Astrocyte of the hippocampus (primary cell): ENCODE measurements around the gene SIPA1L3.

Experiments
- DNase-seq: peaks from one replicate; pipeline ENCODE4 v3.0.0; 2011; ENCODE audit warnings: low read depth, low spot score

SIPA1L3 gene

DNA sequence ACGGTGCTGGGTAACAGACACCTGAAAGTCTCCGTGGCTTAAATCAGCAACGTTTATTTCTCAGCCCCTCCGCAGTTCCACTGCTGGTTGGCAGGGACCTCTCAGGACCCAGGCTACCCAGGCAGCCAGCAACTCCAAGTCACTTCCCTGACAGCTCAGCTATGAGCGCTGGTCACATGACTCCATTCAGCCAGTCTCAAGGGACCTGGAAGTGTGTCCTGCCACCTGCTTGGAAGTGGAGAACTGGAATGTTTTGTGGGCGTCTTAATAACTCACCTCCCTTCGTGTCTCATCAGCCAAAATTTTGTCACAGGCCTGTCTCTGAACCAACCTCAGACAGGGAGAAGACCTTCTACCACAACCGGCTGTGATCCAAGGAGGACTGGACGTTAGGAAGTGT lies 244.2 kb downstream of the SIPA1L3 start:
- no peak for DNase-seq

DNA sequence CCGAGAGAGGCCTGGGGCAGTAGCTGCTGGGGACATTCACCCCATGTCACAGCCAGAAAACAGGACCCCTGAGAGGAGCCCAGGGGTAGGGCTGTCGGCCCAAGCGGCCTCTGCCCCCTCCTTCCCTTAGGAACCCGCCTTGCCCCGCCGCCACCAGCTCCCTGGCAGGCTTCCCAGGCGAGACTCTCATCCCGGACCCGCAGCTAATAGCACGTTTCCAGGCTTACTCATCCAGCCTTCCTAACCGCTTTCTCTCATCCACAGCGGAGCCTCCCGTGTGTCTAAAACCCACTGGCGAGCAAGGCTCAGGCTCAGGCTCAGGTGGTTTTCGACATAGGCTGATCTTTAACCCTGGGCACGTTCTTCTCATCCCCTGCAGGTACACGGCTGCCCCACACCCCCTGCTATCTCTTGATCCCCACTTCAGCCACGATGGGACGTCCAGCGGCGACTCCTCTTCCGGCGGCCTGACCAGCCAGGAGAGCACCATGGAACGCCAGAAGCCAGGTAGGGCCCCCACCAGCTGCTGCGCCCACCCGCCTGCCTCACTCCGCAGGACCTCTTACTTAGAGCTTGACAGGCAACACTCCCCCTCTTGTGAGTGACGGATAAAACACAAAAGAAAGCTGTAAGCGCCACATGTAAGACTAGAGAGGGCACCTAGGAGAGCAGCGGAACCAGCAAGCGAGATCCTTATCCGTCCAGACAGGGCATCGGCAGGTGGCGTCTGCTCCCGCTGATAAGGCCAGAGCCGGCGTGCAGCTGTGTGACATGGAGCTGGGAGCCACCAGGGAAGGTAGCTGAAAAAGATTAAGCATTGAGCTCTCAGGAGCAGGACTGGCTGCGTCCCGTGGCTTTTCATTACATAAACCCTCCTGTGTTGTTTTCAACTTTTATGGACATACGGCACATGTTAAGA lies 245.7 kb downstream of the SIPA1L3 start:
- peak; percentile 91 for DNase-seq

DNA sequence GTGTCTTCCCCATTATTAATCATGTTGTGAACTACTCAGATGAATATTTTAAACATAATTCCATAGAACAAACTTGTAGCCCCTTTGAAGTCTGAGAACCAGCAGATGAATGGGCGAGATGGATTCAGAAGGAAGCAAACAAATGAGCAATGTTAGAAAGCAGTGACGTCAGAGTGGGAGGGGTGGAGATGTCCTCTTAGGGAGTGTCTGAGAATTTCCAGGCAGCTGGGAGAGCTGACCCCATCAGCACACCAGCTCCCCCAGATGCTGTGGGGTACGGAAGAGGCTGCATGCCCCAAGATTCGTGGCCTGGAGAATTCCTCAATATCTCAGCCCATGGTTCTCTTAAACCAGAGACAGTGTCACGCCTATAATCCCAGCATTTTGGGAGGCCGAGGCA lies 248.4 kb downstream of the SIPA1L3 start:
- peak; percentile 28 for DNase-seq

DNA sequence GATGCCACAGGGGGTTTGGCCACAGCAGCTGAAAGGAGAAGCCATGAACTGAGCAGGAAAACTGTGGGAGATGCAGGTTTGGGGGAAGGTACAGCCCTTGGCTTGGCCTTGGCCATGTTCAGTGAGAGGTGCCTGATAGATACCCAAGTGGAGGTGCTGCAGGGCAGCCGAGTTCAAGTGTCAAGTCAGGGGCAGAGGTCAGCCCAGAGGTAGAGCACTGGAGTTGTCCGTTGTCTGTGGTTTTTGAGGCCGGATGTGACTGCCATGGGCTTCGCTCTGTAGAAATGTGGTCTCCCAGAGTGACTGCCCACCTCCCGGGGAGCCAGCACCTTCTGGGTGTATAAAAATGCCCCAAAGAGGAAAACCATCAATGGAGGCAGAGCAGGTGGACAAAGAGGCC lies 251.7 kb downstream of the SIPA1L3 start:
- DNase-seq: no peak

DNA sequence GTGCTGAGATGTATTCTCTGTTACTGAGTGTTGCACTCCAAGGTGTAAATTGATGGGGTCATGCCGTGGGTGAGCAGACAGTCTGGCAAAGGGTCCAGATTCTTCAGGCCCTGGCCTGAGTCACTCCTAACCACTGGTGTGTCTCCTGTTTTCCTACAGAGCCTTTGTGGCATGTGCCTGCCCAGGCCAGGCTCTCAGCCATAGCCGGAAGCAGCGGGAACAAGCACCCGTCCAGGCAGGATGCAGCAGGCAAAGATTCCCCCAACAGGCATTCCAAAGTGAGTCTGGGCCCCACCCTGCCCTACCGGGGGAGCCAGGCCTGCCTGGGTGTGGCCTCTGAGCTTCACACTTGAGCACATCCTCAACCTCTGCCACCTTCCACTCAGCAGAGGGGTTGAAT lies 255.1 kb downstream of the SIPA1L3 start:
- peak; percentile 70 for DNase-seq

DNA sequence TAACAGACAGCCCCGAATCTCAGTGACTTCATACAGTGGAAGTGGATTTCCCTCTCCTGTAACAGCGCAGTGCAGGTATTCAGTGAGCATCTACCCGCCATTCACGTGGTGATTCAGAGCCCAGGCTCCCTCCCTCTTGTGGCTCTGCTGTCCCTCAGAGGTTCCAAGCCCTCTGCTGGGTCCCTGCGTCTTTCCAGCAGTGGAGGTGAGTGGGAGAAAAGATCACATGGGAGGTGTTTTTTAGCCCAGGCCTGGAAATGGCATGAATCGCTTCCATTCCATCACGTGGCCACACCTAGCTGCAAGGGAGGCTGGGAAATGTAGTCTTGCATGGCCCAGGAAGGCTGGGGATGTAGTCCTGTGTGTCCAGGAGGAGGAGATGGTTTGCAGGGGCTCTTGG lies 255.6 kb downstream of the SIPA1L3 start:
- no peak for DNase-seq

DNA sequence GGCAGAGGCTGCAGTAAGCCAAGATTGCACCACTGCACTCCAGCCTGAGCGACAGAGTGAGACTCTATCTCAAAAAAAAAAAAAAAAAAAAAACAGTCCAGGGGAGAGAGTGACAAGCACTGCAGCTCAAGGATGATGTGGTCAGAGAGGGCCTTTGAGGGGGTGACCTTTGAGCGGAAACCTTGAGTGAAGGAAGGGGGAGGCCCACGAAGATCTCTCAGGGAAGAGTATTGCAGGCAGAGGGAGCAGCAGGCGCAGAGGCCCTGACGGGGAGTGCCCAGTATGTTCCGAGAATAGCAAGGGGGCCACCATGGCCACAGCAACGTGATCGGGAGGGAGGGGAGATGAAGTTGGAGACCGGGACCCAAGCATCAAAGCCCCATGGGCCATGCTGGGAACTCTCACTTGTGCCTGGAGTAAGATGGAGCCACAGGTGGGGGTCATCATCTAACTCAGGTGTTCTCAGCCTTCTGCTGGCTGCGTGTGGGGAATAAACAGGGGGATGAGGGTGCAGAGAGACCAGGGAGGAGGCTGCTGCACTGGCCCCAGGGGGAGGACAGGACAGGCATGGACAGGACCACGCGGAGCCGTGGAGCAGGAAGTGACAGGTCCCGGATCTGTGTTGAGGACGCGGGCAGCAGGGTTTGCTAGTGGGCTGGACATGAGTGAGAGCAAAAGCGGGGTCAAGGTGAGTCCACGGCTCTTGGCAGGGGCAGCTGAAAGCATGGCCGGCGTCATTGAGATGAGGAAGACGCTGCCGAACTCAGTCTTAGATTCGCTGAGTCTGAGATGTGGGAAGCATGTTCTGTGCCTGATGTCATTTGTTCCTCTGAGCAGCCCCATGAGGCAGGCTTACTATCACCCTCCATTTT lies 256.6 kb downstream of the SIPA1L3 start:
- no peak for DNase-seq

DNA sequence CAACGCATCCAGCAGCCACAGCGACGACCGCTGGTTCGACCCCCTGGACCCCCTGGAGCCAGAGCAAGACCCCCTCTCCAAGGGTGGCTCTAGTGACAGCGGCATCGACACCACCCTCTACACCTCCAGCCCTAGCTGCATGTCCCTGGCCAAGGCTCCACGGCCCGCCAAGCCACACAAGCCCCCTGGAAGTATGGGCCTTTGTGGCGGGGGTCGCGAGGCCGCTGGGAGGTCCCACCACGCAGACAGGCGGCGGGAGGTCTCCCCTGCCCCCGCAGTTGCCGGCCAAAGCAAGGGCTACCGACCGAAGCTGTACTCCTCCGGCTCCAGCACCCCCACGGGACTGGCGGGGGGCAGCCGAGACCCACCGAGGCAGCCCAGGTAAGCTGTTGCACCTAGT lies 257.5 kb downstream of the SIPA1L3 start:
- no peak for DNase-seq

DNA sequence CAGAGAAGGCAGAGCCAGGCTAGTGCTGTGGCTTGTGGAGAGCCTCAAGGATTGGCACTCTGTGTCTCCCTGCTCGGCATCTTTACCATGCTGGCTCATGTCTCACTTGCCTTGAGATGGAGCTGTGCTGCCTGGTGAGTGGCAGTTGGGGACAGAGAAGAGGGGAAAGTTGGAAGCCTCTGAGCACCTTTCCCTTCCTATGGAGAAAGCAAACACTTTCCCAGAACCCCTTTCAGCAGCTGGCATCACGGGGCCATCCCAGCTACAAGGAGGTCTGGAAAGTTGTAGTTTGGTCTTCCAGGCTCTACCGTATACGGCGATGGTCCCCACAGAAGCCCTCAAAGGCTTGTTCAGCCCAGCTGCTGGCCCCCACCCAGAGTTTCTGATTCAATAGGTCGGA lies 258.3 kb downstream of the SIPA1L3 start:
- DNase-seq: no peak

DNA sequence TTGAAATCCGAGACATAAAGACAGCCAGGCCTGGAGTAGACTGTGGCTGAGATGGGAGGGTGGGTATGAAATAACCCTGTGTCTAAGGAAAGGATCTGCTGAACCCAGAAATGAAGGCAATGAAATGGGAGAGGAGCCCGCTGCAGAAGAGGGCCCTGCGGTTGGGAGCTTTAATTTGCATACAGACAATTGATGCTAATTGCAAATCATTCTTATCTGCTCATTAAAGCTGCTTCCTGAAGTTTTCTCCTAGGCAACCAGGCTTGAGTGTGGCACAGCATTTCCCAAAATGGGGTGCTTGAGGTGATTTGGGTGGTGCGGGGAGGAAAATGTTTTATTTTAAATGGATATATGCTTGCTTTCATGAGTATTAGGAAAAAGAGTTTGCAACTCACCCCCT lies 261.6 kb downstream of the SIPA1L3 start:
- no peak for DNase-seq

DNA sequence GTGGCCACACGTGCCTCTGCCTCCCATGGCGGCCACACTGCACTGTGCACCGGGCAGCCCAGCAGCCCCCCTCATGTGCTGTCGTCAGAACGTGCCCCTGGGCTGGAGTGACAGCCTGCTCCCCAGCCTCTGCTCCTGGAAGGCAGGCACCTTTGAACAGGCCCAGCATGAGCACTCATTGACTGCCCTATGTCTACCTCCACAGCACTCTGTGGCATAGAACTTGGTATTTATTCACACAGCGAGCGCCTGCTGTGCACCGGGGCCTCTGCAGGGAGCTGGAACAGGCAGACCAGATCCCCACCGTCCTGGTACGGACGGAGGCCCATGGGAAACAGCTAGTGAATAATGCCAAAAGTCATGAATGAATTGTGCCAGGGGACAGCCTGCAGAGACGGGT lies 263.3 kb downstream of the SIPA1L3 start:
- DNase-seq: no peak

DNA sequence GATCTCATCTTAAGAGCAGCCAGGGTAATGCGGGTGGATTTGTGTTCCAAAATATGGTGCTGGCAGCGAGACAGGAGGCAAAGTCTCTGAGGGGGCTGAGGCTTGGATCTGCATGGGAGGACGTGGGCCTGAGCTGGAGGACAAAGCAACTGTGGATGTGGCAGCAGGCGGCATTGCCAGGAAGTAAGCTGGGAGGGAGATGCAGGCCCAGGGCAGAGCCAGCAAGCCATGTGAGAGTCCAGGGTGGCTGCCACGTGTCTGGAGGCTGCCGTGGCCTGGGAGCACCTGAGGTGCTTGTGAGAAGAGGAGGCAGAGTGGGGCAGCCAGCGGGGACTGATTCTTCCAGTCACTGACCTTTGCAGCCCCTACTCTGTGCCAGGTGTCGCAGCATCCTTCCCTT lies 265.0 kb downstream of the SIPA1L3 start:
- DNase-seq: no peak

DNA sequence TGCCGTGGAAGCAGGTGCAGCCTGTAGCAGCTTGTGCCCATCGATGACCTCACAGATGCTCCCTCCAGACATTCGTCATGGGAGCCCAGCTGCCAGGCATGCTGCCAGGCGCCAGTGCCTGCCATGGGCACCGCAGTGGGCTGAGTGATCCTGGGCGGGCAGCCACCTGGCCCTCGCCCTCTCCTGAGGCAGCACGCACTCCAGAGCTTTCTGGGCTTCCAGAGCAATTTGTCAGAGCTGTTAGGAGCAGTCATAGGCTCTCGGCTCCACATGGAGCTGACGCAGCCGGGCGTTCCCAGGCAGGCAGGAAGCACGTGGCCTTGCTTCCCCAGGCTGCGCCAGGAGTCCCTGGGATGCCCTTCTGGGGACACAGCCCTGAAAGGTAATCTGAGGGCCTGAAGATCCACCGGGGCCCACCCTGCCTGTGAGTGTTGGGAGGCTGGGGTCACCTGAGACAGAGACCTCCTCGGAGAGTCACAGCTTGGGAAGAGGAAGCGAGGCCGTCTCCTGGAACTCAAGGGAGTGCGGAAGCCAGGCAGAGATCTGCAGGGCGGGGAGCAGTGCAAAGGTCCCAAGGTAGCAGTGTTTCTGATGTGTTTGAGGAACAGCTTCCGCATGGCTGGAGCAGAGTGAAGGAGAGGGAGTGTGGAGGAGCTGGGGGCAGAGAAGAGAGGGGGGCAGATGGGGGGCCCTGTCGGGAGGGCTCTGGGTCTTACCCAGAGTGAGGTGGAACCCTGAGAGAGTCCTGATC lies 266.5 kb downstream of the SIPA1L3 start:
- peak; percentile 90 for DNase-seq

DNA sequence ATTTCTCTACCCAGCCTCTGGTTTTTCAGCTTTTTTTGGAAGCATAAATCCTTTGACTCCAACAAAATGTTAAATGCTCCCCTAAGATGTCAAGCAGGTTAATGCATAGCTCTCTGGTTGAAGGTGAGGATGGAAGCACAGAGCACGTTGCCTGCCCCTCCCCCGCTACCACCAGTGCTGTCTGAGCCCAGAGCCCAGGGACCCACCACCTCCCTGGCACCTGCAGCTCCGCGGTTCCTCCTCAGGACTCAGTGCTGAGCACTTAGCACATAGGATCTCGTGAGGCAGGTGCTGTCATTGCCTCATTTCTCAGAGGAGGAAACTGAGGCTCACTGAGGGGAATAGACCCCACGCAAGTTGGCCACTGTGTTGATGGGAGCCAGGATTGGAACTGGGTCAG lies 268.4 kb downstream of the SIPA1L3 start:
- DNase-seq: no peak

DNA sequence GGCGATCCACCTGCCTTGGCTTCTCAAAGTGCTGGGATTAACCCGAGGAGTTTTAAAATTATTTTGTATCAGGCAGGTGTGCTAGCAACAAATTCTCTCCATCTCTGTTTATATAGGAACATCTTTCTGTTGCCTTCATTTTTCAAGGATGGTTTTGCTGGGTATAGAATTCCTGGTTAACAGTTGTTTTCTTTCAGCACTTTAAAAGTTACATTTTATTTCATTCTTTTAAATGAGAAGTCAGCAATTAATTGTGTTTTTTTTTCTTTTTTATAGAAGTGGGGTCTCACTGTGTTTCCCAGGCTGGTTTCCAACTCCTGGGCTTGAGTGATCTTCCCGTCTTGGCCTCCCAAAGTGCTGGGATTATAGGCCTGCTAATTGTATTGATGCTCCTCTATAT lies 273.1 kb downstream of the SIPA1L3 start:
- DNase-seq: no peak

DNA sequence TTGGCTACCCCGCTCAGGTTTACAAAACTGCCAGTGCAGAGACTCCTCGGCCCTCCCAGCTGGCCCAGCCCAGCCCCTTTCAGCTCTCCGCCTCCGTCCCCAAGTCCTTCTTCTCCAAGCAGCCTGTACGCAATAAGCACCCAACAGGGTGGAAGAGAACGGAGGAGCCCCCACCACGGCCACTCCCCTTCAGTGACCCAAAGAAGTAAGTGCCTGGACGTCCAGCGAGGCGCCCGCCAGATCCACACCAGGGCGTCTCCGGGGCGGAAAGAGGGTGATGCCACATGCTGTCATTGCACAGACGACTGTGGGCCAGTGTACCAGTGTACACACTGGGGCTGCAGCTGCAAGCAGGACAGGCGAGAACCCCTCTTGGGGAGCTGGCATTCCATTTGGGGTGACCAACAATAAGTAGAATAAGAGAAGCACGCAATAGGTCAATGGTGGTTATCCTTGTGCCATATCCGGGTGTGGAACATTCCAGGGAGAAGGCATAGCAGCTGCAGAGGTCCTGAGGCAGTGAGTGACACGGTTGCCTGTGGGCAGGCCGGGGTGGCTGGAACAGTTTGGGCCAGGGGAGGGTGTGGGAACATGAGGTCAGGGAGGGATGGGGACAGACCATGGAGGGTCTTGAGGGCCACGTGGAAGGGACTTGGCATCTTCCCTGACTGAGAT lies 275.7 kb downstream of the SIPA1L3 start:
- DNase-seq: no peak

DNA sequence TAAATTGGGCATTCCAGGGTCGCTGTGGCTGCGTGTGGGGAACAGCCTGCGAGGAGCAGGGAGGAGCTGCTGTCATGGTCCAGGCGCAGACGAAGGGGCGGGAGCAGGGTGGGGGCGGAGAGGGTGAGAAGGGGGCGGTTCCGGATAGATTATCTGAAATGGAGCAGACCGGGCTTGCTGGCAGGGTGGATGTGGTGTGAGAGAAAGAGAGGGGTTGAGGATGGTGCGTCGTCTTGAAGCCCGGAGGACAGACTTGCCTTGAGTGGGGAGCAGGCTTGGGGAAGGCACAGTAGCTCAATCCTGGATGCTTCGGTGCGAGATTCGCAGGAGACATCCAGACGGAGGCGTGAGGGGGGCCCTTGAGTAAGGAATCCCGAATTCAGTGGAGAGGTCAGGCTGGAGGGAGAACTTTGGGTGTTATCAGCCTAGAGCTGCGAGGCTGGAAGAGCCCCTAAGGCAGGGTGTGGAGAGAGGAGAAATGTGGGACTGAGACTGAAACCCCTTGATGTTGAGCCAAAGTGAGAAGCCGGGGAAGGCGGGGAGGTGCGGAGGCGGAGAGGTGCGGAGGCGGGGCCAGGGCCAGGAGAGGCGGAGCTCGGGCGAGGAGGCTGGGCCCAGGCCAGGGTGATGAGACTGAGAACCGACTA lies 276.4 kb downstream of the SIPA1L3 start:
- peak; percentile 45 for DNase-seq

DNA sequence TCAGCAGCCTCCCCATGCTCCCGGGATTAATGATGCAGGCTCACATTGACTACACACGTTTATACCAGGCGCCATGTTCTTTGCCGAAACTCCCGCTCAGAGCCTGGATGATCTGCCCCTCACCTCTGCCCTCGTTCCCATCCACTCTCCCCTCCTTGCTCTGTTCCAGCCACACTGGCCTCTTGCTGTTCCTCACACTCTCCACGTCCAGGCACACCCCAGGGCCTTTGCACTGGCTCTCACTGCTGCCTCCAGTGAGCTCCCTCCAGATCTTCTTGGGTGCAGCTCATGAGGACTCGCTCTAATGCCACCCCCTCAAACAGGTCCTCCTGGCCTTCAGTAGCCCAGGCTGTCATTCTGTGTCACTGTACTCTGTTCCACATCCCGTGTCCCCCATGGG lies 277.8 kb downstream of the SIPA1L3 start:
- no peak for DNase-seq

DNA sequence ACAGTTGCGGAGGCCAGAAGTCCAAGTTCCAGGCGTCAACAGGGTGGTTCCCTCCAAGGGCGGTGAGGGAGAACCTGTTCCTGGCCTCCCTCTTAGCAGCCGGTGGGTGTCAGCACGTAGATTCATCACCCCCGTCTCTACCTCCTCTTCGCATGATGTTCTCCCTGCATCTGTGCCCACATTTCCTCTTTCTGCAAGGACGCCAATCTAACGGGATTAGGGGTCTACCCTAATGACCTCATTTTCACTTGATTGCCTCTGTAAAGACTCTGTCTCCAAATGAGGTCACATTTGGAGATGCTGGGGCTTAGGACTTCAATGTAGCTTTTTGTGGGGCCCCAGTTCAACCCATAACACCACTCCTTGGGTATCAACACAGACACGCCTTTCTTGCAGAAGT lies 278.6 kb downstream of the SIPA1L3 start:
- no peak for DNase-seq

DNA sequence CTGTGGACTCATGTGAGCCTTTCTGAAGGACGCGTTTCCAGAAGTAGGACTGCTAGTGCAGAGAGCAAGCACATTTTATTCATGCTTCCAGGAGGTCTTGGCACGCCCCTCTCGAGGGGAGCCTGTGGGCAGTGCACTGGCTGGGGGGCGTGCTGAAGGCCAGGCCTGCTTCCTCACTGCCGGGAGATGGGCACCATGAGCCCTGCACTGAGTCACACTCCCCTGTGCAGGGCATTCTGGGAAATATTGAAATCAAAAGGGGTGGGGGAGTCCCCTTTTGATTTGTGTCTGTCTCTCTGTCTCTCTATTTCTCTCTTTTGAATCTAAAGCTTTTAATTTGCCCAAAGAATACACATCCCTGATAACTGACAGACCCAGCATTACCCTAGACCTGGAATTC lies 283.1 kb downstream of the SIPA1L3 start:
- DNase-seq: peak; percentile 27

DNA sequence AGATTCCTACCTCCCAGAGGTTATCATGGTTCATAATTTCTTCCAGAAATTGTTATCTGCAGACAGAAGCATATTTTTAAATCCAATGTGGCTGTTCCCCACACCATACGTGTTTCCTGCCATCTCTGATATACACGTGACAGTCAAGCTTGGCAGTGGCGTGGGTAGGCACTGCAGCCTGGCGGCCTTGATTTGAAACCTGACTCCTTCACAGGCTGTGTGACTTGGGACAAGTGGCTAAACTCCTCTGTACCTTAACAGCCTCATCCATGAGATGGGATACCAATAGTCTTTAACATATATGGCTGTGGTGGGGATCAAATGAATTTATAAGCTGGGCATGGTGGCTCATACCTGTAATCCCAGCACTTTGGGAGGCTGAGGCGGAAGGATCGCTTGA lies 283.8 kb downstream of the SIPA1L3 start:
- no peak for DNase-seq
